Neural cell (in vitro differentiated cells): ENCODE data around the gene DDX52. TPM values are rescaled to one million over a fixed set of nuclear protein-coding genes. Genes with fewer than 3 reads are reported as not detected.

ENCODE experiments used
- H2AFZ ChIP-seq: fragments of 200-600, 300-800 bp; sonication (generic), shearing (Covaris generic); 2 replicates; pipeline ENCODE4 v1.6.0; 2014; ENCODE audit warnings: low read depth, mild to moderate bottlenecking, antibody characterized with exemption, low read length, moderate library complexity
- H3F3A ChIP-seq: fragments of 200-600 bp; shearing (Covaris generic); 2 replicates; pipeline ENCODE4 v1.6.1; 2016; ENCODE audit warnings: mild to moderate bottlenecking, moderate library complexity, mixed read lengths, antibody characterized with exemption, low read length; ENCODE audit not compliant: insufficient read depth, poor library complexity, severe bottlenecking
- H3K27ac ChIP-seq: fragments of 200-600, 300-800 bp; sonication (generic), shearing (Covaris generic); 2 replicates; pipeline ENCODE4 v1.5.1; 2014; ENCODE audit warnings: mild to moderate bottlenecking, low read length, moderate library complexity
- H3K27me3 ChIP-seq: fragments of 300-800, 200-600 bp; sonication (generic), shearing (Covaris generic); 2 replicates; pipeline ENCODE4 v1.6.0; 2014; ENCODE audit warnings: mild to moderate bottlenecking, low read depth, low read length, moderate library complexity; ENCODE audit not compliant: insufficient read depth
- H3K36me3 ChIP-seq: fragments of 300-800, 200-600 bp; sonication (generic), shearing (Covaris generic); 2 replicates; pipeline ENCODE4 v1.5.1; 2014; ENCODE audit warnings: mild to moderate bottlenecking, antibody characterized with exemption, low read length, moderate library complexity; ENCODE audit not compliant: insufficient read depth
- H3K4me2 ChIP-seq: fragments of 300-800, 200-600 bp; sonication (generic), shearing (Covaris generic); 2 replicates; pipeline ENCODE4 v1.6.0; 2014; ENCODE audit warnings: mild to moderate bottlenecking, low read length
- H3K4me3 ChIP-seq: fragments of 300-800, 200-600 bp; sonication (generic), shearing (Covaris generic); 2 replicates; pipeline ENCODE4 v1.5.1; 2014; ENCODE audit warnings: mild to moderate bottlenecking, low read length, moderate library complexity
- H3K79me2 ChIP-seq: fragments of 200-600 bp; shearing (Covaris generic); replicated peaks from 2 replicates; pipeline ENCODE4 v1.6.0; 2014; ENCODE audit warnings: mild to moderate bottlenecking, low read length, moderate library complexity; ENCODE audit not compliant: insufficient read depth
- H3K9ac ChIP-seq: fragments of 300-800, 200-600 bp; sonication (generic), shearing (Covaris generic); 2 replicates; pipeline ENCODE4 v1.6.1; 2016; ENCODE audit warnings: mild to moderate bottlenecking, low read length, mixed read lengths
- H3K9me2 ChIP-seq: fragments of 200-600 bp; shearing (Covaris generic); 2 replicates; pipeline ENCODE4 v1.6.1; 2016; ENCODE audit warnings: mild to moderate bottlenecking, low read length, mixed read lengths; ENCODE audit not compliant: insufficient read depth
- H3K9me3 ChIP-seq: fragments of 200-600, 300-800 bp; sonication (generic), shearing (Covaris generic); 2 replicates; pipeline ENCODE4 v1.6.1; 2016; ENCODE audit warnings: mild to moderate bottlenecking, mixed run types, low read length, moderate library complexity, mixed read lengths
- H4K20me1 ChIP-seq: fragments of 200-600 bp; shearing (Covaris generic); 2 replicates; pipeline ENCODE4 v1.6.1; 2016; ENCODE audit warnings: mild to moderate bottlenecking, mixed run types; ENCODE audit not compliant: insufficient read depth
- EP300 ChIP-seq: fragments of 450-650 bp; conservative IDR thresholded peaks from 2 replicates; pipeline ENCODE4 v1.6.1; 2014; ENCODE audit warnings: antibody characterized with exemption, mild to moderate bottlenecking, moderate library complexity; ENCODE audit not compliant: poor library complexity, severe bottlenecking
- EZH2 ChIP-seq: fragments of 200-600, 300-800 bp; shearing (Covaris generic), sonication (generic); IDR thresholded peaks from 2 replicates; pipeline ENCODE4 v1.6.1; 2014; ENCODE audit warnings: antibody characterized with exemption, low read length, borderline replicate concordance, mild to moderate bottlenecking; ENCODE audit not compliant: insufficient read depth, poor library complexity, severe bottlenecking
- MXI1 ChIP-seq: fragments of 450-650 bp; conservative IDR thresholded peaks from 2 replicates; pipeline ENCODE4 v1.6.1; 2014; ENCODE audit warnings: antibody characterized with exemption, mild to moderate bottlenecking; ENCODE audit not compliant: poor library complexity, severe bottlenecking
- POLR2AphosphoS5 ChIP-seq: IDR thresholded peaks from 2 replicates; pipeline ENCODE4 v1.6.1; 2012
- RAD21 ChIP-seq: fragments of 450-650 bp; conservative IDR thresholded peaks from 2 replicates; pipeline ENCODE4 v1.6.1; 2014; ENCODE audit warnings: antibody characterized with exemption, mild to moderate bottlenecking, moderate library complexity
- SMC3 ChIP-seq: fragments of 450-650 bp; conservative IDR thresholded peaks from 2 replicates; pipeline ENCODE4 v1.6.1; 2014; ENCODE audit warnings: antibody characterized with exemption, mild to moderate bottlenecking, moderate library complexity; ENCODE audit not compliant: poor library complexity
- TAF1 ChIP-seq: IDR thresholded peaks from 2 replicates; pipeline ENCODE4 v1.6.1; 2012; ENCODE audit warnings: low read depth
- polyA plus RNA-seq: library from polyadenylated mRNA; depleted of rRNA; stranded (reverse); fragments of >200 nt; gene quantifications from 2 replicates; pipeline ENCODE4 v1.2.3, GENCODE V29; 2014
- TF ChIP-seq, protein P1 (sequence below): fragments of 450-650 bp; IDR thresholded peaks from 2 replicates; pipeline ENCODE4 v1.5.1; 2014; ENCODE audit warnings: antibody characterized with exemption, mild to moderate bottlenecking, moderate library complexity; ENCODE audit not compliant: poor library complexity, severe bottlenecking
- TF ChIP-seq, protein P2 (sequence below): IDR thresholded peaks from 2 replicates; pipeline ENCODE4 v1.6.1; 2012; ENCODE audit warnings: borderline replicate concordance

The DDX52 gene
- polyA plus RNA-seq, 1 donor from 2014 or later: 29.7 TPM

DNA sequence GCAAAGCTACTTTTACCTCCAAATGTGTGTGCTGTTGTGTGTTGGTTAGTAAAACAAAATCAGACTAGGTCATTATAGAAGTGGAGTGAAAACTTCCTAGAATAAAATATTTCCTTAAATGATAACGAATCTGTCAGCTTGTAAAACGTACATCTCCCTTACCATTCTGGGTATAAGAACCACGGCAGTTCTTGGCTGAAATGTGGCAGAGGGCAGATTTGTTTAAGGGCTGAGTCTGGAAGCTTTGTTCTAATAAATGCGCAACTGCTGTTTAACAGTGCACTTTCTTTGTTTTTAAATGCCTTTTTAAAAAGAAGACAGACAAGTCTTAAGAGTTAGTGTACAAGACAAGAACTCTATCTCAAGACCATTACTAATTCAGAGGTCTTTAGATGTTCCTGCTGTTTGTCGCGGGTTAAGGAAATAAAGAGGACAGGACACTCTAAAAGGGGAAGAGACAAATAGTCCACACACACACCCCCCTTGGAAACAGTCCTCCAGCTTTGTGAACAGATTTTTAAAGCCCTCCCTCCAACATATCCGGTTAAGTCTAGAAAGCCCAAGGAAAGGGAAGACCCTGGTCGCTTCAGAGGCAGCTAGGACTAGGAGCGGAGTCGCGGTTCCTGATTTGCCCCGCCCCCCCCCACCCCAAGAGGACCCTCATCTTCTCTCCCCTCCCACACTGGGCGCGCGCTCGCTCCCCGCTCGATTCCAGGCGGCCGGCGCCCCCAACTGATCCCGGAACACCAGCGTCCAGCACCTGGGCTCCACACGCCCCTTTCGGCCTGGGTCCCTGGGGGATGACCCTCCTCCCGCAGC lies 34.7 kb downstream of the DDX52 start:
- H3K27me3 ChIP-seq: no peaks in the 10 kb centered on the region
- peak overlapping the region; percentile 82 for H3K4me3 ChIP-seq
- H3K9me2 ChIP-seq: no peaks in the 10 kb centered on the region
- H3K9ac ChIP-seq: peak overlapping the region; percentile 96
- H3F3A ChIP-seq: peaks cover 3% of the 10 kb centered on the region
- H4K20me1 ChIP-seq: no peaks in the 10 kb centered on the region
- peak overlapping the region; percentile 94 for H3K27ac ChIP-seq
- peaks cover 33% of the 10 kb centered on the region for H3K79me2 ChIP-seq
- TF ChIP-seq RAD21 (no peak), EZH2 (no peak), POLR2AphosphoS5 (no peak), MXI1 (no peak), TAF1 (no peak), EP300 (no peak), SMC3 (no peak)
- TF ChIP-seq, protein P1, sequence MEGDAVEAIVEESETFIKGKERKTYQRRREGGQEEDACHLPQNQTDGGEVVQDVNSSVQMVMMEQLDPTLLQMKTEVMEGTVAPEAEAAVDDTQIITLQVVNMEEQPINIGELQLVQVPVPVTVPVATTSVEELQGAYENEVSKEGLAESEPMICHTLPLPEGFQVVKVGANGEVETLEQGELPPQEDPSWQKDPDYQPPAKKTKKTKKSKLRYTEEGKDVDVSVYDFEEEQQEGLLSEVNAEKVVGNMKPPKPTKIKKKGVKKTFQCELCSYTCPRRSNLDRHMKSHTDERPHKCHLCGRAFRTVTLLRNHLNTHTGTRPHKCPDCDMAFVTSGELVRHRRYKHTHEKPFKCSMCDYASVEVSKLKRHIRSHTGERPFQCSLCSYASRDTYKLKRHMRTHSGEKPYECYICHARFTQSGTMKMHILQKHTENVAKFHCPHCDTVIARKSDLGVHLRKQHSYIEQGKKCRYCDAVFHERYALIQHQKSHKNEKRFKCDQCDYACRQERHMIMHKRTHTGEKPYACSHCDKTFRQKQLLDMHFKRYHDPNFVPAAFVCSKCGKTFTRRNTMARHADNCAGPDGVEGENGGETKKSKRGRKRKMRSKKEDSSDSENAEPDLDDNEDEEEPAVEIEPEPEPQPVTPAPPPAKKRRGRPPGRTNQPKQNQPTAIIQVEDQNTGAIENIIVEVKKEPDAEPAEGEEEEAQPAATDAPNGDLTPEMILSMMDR: no peak
- TF ChIP-seq, protein P2, sequence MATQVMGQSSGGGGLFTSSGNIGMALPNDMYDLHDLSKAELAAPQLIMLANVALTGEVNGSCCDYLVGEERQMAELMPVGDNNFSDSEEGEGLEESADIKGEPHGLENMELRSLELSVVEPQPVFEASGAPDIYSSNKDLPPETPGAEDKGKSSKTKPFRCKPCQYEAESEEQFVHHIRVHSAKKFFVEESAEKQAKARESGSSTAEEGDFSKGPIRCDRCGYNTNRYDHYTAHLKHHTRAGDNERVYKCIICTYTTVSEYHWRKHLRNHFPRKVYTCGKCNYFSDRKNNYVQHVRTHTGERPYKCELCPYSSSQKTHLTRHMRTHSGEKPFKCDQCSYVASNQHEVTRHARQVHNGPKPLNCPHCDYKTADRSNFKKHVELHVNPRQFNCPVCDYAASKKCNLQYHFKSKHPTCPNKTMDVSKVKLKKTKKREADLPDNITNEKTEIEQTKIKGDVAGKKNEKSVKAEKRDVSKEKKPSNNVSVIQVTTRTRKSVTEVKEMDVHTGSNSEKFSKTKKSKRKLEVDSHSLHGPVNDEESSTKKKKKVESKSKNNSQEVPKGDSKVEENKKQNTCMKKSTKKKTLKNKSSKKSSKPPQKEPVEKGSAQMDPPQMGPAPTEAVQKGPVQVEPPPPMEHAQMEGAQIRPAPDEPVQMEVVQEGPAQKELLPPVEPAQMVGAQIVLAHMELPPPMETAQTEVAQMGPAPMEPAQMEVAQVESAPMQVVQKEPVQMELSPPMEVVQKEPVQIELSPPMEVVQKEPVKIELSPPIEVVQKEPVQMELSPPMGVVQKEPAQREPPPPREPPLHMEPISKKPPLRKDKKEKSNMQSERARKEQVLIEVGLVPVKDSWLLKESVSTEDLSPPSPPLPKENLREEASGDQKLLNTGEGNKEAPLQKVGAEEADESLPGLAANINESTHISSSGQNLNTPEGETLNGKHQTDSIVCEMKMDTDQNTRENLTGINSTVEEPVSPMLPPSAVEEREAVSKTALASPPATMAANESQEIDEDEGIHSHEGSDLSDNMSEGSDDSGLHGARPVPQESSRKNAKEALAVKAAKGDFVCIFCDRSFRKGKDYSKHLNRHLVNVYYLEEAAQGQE: no peak
- H3K4me2 ChIP-seq: peak overlapping the region; percentile 63
- no peaks in the 10 kb centered on the region for H3K36me3 ChIP-seq
- H3K9me3 ChIP-seq: no peaks in the 10 kb centered on the region
- peak overlapping the region; percentile 43 for H2AFZ ChIP-seq

DNA sequence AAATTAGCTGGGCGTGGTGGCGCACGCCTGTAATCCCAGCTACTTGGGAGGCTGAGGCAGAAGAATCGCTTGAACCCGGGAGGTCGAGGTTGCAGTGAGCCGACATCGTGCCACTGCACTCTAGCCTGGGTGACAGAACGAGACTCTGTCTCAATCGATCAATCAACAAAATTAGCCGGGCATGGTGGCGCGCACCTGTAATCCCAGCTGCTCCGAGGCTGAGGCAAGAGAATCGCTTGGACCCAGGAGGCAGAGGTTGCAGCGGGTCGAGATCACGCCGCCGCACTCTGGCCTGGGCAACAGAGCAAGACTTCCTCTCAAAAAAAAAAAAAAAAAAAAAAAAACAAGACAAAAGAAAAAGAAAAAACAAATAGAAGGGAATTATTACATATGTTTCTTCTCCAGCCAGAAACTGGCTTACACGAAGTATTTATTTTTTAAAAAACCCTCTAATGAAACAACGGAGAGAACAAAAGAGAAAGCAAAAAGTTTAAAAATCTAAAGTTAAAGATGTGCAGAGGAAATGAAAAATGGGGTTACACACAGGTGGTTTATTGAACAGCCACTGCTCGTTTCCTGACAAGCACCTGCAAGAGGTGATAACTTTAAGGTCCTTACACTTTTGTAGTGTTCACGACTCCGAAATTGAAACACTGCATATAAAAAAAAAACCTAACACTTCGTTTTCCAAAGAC lies 35.5 kb downstream of the DDX52 start:
- H3K27me3 ChIP-seq: no peaks in the 10 kb centered on the region

More for the DNA sequence above, 35.5 kb downstream of the DDX52 start:
- H3K79me2 ChIP-seq: peaks cover 33% of the 10 kb centered on the region
- peak overlapping the region; percentile 94 for H3K27ac ChIP-seq
- TF ChIP-seq, protein P2: no peak
- TF ChIP-seq POLR2AphosphoS5 (no peak), TAF1 (no peak), MXI1 (no peak), RAD21 (no peak), EP300 (no peak), EZH2 (no peak)
- H3K9me3 ChIP-seq: no peaks in the 10 kb centered on the region
- peak overlapping the region; percentile 96 for H3K9ac ChIP-seq
- H3K4me2 ChIP-seq: peak overlapping the region; percentile 63
- H2AFZ ChIP-seq: no peak overlapping the region
- H4K20me1 ChIP-seq: no peaks in the 10 kb centered on the region
- peaks cover 3% of the 10 kb centered on the region for H3F3A ChIP-seq
- H3K4me3 ChIP-seq: peak overlapping the region; percentile 82
- H3K36me3 ChIP-seq: no peaks in the 10 kb centered on the region
- no peaks in the 10 kb centered on the region for H3K9me2 ChIP-seq
